B cell (primary cell): ENCODE measurements around the gene ZSCAN23.

Experiments used
- EZH2 ChIP-seq: IDR thresholded peaks from 2 replicates; pipeline ENCODE4 v1.6.1; 2012; ENCODE audit warnings: borderline replicate concordance, low read depth, mild to moderate bottlenecking, moderate library complexity, low read length; ENCODE audit not compliant: insufficient read depth, poor library complexity, severe bottlenecking
- TF ChIP-seq, protein P1 (sequence below): fragments of 200-600 bp; IDR thresholded peaks from one replicate; pipeline ENCODE4 v1.8.0; 2022; ENCODE audit warnings: antibody characterized with exemption, mild to moderate bottlenecking

DNA sequence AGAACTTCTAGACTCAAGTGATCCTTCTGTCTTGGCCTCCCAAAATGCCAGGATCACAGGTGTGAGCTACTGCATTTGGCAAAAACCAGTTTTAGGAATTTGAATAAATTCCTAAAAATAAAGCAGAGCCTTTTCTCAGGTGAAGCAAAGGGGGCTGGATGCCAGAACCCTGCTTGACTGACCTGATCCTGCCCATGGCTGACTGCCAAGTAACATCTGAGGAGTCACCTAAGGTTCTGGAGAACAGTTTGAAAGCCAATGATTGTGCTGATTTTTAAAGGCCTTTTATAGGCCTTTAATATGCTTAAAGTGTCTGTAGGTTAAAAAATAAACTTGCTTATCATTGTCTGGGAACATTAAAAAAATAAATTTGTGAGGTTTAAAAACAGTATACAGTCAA, 29.6 kb downstream of the ZSCAN23 start:
- TF ChIP-seq, protein P1, sequence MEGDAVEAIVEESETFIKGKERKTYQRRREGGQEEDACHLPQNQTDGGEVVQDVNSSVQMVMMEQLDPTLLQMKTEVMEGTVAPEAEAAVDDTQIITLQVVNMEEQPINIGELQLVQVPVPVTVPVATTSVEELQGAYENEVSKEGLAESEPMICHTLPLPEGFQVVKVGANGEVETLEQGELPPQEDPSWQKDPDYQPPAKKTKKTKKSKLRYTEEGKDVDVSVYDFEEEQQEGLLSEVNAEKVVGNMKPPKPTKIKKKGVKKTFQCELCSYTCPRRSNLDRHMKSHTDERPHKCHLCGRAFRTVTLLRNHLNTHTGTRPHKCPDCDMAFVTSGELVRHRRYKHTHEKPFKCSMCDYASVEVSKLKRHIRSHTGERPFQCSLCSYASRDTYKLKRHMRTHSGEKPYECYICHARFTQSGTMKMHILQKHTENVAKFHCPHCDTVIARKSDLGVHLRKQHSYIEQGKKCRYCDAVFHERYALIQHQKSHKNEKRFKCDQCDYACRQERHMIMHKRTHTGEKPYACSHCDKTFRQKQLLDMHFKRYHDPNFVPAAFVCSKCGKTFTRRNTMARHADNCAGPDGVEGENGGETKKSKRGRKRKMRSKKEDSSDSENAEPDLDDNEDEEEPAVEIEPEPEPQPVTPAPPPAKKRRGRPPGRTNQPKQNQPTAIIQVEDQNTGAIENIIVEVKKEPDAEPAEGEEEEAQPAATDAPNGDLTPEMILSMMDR: no peak
- TF ChIP-seq EZH2: no peak
